GM21737 (cell line): ENCODE results near the gene PPP3CB.

Experiments used
- ATAC-seq: cut with Tn5 transposase; IDR thresholded peaks from one replicate; pipeline ENCODE4 v1.9.1; 2021; ENCODE audit warnings: mild to moderate bottlenecking, moderate library complexity; ENCODE audit not compliant: unreplicated experiment

PPP3CB gene

DNA sequence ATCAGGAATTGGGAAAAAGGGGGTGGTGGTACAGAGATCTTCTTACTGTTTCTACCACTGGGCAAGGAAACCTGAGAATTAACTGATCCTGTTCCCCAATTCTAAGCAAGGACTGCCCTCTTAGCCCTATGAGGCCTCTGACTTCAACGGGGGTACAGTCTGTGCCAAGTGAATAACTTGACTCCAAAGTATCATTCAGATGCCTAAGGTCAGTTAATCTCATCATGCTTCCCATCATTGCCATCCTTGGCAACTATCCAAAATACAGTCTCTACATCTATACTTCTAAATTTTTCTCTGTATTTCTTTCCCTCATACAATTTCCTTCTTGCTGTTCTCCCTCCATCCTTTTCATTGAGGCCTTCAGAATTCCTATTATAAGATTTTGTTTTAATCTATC, 10.5 kb downstream of the PPP3CB start:
- no peak for ATAC-seq

- ATAC-seq, result no peak
Measured at GRCh38 chr10:73480158-73480557, 15.7 kb downstream of the PPP3CB start.

GRCh38 chr10:73478636-73479035, 17.2 kb downstream of the PPP3CB start:
- ATAC-seq, result no peak

DNA sequence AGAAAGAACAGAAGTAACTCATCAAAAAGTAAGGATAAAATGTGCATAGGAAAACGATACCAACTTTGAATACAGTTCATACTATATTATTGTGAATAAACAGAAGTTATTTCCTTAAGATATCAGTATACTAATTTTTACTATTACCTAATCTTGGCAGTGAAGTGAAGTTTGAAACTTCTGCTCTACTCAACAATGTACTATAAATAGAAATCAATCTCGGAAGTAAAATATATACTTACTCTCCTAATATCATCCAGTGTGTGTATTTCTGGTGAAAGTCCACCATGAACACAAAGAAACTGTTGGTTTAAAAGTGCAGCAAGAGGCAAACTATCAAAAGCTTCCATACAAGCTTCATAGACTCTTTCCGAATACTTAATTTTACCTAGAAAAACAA, 24.6 kb downstream of the PPP3CB start:
- no peak for ATAC-seq

GRCh38 chr10:73469579-73469978, 26.2 kb downstream of the PPP3CB start:
- ATAC-seq, result no peak

DNA sequence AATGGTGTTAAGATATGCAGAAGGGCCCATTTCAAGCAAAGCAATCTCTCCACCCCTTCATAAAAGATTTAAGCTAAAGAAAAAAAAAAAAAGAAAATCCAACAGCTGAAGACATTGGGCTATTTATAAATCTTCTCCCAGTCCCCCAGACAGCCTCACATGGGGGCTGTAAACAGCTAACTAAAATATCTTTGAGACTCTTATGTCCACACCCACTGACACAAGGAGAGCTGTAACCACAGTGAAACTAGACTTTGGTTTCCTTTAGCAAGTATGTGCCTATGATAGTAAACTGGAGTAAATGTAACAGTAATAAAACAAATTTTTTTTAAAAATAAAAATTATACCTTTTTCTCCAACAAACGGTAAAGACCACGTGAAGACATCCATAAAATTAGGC, 28.6 kb downstream of the PPP3CB start:
- no peak for ATAC-seq

DNA sequence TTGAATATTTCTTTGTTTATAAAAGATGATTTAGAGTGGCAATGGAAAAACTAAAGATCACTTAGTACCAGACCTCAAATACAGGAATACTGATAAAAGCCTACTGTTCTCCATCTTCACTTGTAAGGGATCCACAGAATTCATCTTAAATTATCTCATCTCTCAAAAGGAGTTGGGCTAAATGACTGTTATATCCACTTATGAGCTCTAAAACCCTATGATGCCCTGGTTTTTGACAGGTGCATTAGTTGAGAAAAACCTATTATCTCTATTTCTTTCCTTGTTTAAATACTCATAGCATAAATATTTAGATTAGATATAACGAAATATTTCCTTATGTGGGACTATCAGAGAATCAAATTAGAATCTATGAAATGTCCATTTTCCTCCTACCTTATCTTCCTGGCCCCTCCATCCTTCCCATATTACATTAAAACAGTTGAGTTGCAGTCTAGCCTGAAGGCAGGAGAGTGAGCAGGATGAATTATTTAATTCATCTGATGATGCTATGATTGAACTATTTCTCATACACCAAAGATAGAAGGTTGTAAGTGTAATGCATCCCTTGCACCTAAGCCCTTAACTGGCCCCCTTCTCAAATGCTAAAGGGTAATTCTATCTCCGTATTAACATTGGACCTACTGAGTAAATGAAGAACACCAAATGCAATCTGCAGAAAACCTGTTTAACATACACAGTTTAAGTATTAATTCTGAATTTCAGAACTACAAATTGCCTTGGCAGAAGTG, 29.7 kb downstream of the PPP3CB start:
- no peak for ATAC-seq

- ATAC-seq, result no peak
Measured at GRCh38 chr10:73460897-73461296, 34.9 kb downstream of the PPP3CB start.

- no peak for ATAC-seq
Measured at GRCh38 chr10:73459683-73460314, 36.0 kb downstream of the PPP3CB start.

GRCh38 chr10:73456187-73456890, 39.5 kb downstream of the PPP3CB start:
- no peak for ATAC-seq

DNA sequence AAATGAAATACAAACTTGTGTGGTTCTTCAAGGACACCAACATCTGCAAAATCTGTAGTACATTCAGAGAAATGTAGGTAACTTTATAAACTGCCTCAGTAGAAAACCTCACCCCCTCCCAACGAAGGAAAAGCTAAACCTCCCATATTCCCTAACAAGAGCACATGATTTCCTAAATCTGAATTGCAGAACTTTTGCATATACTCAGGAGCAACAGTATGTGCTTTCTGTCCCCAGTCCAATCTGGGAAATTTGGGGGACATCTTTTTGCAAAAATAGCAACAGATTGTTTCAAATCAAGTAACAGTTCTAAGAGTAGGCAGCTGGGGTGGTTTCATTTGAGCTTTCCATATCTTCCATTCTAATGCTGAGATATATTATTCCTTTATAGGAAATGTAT, 46.7 kb downstream of the PPP3CB start:
- no peak for ATAC-seq

DNA sequence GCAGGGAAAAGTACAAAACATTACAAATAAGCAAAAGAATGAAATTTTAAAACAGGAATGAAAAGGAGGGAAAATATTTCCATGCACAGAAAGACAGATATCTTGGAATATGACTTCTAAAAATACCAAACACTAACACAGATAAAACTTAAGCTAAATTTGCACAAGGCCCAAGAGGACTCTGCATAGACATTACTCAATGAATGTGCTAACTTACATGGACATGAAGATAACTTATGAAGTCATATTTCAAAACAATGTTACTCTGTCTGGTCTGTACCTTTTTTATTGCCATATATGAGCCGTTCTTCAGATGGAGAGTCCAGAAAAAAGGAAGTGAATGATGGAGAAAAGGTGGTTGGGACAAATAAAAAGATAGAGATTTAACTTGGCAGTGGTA, 47.4 kb downstream of the PPP3CB start:
- no peak for ATAC-seq

GRCh38 chr10:73446926-73447325, 48.9 kb downstream of the PPP3CB start:
- no peak for ATAC-seq

DNA sequence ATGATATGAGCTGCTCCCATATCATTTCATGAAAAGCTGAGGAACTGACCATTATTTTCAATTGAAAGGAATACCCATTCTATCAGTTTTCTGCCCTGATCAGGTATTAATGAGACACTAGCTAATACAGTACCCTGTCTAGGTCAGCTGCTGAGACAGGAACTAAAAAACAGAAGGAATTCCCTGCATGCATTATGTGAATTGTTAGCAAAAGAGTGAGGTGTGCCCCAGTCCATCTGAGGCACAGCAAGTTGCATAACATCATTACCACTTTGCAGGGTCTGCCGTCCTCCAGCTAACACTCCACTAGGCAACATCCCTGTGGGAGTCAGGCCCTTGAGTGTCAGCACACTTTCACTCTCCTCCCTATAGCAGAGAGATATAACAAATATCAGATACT, 51.4 kb downstream of the PPP3CB start:
- no peak for ATAC-seq

DNA sequence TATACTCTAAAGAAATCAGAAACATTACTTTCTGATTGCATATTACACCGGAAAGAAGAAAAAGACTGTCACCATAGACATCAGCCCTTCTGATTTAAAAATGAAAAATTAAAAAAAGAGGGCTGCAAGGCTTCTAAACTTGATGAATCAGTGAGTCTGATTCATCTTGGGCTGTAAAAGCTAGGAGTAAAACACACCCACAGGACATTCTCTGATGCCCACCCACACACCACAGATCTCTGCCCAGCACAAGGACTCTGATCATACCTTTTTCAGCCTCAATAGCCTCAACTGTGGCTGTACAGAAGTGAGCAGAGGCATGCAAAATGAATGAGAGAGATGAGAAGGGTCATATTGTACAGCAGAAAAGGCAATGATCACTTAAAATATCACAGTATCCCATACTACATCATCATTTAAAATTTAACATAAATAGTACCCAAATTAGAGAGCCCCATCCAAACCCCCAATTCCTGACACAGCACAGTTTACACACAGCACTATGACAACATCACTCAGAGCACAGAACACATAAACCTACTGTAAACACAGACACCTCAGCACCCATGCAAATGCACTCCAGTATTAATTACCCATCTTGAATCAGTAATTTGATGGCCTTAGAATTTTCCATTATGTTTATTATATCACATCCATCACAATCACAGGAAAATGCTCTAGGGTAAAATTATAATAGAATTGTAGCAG, 56.1 kb downstream of the PPP3CB start:
- ATAC-seq, result no peak

- no peak for ATAC-seq
Measured at GRCh38 chr10:73439055-73439454, 56.8 kb downstream of the PPP3CB start.

- ATAC-seq, result no peak
Measured at GRCh38 chr10:73433538-73433867, 62.3 kb downstream of the PPP3CB start, which contains the start of gene MSS51. TSS of gene MSS51 (minus strand) at chr10:73433561. CDS start at chr10:73428284, 5,277 bp downstream.

- no peak for ATAC-seq
Measured at GRCh38 chr10:73432646-73433537, 62.9 kb downstream of the PPP3CB start.

DNA sequence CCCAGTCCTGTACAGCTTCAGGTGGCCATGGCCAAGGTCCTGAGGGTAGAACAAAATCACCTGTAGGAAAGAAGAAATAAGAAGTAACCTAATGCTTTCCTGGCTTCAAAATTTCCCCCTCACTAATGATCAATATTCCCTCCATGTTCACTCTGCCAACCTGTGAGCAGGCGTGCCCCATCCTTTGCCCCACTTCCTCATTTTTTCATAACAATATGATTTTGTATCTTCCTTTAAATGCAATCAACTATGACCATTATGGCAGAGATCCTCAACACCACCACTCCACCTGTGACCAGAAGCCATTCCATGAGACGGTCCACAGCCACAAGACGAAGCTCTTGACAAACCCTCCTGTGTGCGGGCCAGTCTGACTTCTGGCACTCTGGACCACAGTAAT, 69.5 kb downstream of the PPP3CB start:
- no peak for ATAC-seq

DNA sequence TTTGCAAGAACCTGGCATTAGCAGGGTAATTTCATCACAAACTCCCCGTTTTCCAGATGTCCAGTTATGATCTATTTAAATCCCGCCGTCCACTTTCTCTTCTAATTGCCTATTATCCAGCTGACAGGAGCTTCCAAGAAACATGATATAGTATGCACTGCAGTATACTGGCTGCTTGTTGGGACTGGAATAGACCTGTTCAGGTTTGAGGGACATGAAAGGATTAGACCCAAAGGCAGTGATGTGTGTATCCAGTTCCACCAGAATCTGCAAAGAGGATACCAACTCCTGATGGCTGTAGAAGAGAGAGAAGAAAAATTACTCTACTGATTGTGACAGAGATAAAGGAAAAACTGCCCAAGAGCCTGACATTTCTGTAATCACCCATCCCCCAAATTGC, 71.3 kb downstream of the PPP3CB start:
- no peak for ATAC-seq

DNA sequence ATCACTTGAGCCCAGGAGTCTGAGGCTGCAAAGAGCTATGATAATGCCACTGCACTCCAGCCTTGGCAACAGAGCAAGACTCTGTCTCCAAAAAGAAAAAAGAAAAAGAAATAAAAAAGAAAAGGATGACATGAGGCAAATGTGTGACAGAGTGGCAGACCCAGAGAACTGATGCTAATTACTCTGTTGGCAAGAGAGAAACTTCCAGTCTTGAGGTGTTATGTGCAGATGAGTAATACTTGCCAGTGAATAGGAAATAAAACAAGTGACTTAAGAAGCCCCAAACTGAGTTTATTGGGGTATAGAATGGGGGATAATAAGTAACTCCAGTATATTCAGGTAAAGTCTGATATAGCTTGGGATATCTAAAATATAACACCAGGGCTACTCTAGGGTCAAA, 72.5 kb downstream of the PPP3CB start:
- no peak for ATAC-seq
